Activated effector memory CD4-positive, alpha-beta T cell treated with anti-CD3 and anti-CD28 coated beads, Interleukin-2, amount 50 U/mL, for 16 hours (primary cell): Measurements from ENCODE around the gene MBL2.

Experiments used
- DNase-seq: peaks from one replicate; pipeline ENCODE4 v3.0.0-alpha.2; 2020

The MBL2 gene

GRCh38 chr10:52772623-52773022 is at the start of gene MBL2:
Gene MBL2, minus strand, starts transcription at chr10:52772784. Its CDS starts 1,149 bp downstream, at chr10:52771635.
- no peak for DNase-seq

DNA sequence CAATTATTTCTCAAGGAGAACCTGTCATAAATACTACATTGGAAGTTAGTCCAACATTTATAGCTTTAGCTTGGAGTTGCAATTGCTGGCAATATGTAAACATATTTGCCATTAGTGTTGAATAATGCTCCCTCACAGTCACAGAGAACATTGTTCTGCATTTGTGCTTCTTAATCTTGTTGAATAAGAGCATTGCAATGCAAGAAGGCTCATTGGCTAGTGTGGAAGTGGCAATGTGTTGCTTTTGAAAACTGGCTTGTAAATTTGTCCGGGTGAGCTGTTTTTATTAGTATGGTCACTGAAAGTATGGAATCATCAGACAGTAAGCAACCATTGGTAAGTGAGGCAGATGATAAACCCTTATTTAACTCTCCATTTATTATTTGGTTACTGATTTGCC is 47.7 kb upstream of the MBL2 start:
- DNase-seq: no peak

GRCh38 chr10:52818019-52818418 is 45.4 kb upstream of the MBL2 start:
- DNase-seq: no peak

DNA sequence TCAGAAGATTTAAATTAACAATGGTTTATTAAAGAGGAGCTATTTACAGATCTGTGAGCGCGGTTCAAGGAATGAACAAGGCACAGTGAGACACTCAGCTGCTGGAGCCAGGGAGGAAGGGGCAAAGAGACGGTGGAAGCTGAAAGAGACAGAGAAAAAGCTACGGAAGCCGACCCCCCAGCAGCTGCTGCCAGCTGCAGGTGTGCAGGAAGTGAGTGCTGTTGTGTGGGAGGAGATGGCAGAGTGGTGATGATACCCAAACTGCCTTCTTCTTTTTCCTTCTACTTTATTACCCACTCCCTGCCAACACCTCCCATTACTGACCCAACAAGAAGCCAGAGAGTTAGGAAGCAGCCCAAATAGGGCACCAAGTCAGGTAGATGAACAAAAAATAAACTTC is 41.9 kb upstream of the MBL2 start:
- no peak for DNase-seq

DNA sequence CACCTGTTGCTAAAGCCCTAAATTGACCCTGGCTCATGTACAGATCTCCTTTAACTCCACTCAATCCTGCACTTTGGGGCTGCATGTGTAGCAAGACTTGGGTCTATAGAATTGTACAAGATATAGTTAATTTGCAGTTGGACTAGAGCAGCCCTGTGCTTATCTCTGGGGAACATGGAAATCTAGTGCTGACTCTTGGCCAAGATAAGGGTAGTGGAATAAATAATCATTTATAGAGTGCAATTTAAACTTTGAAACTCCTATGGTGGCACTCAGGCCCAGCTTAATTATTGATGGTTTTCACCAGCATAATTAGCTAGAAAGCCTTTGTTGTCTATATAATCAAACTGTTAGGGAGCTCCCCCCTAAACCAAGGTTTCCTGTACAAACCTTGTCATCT is 39.2 kb upstream of the MBL2 start:
- DNase-seq: no peak

DNA sequence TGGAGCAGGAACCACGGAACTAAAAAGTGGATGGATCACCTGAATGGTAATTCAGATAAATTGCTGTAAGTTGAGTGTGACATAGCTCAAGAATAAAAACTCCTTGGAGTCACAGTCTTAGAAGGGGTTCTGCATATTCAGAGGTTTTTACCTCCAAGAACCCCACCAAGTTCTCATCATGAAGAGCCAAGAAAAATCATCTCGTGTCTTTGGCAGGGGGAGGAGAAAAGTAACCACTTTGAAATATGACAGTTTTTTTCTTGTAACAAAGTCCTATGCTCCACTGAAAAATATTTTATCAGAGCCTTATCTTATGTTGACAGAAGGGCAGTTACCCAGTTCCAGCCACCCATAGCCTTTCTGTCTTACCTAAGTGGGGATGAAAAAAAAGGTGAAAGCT is 38.2 kb upstream of the MBL2 start:
- DNase-seq: no peak

DNA sequence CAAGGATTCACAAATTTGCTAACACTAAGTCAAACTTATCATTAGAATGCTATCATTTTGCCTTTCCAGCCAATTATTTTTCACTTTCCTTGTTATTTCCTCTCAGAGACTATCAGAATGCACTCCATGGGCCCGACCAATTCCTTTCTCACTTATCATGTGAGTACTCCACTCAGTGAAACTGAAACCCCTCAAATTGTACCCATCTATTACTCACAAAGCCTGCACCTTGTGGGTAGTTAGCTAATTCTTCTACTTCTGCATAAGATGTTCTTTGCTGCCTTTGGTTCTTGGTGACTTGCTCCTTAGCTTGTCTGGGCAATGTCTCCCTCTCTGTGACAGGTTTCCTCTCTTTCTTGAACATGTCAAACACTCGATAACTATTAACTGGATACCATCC is 35.2 kb upstream of the MBL2 start:
- no peak for DNase-seq

GRCh38 chr10:52805414-52806285 is 33.1 kb upstream of the MBL2 start:
- DNase-seq: no peak

- DNase-seq: no peak
Measured at GRCh38 chr10:52801947-52802346, 29.4 kb upstream of the MBL2 start.

- DNase-seq: no peak
Measured at GRCh38 chr10:52786098-52786497, 13.5 kb upstream of the MBL2 start.

DNA sequence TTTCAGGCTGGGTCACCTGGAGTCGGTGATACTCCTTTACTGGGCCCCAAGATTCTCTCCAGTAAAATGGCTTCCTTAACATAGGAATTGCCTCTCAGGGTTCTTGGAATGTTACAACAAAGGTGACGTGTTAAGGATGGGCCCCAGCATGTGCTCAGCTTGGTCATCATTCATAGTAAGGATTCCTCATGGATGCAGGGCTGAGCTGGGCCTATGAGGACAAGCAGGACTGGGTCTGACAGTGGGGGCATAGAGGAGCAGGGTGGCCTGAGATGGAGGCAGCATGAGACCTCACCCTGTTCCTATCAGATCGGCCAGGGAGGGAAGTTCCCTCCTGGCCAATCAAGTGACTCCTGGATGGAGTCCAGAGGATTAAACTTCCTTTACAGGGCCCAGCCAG is 12.8 kb upstream of the MBL2 start:
- DNase-seq: no peak

GRCh38 chr10:52783726-52784125 is 11.1 kb upstream of the MBL2 start:
- no peak for DNase-seq

DNA sequence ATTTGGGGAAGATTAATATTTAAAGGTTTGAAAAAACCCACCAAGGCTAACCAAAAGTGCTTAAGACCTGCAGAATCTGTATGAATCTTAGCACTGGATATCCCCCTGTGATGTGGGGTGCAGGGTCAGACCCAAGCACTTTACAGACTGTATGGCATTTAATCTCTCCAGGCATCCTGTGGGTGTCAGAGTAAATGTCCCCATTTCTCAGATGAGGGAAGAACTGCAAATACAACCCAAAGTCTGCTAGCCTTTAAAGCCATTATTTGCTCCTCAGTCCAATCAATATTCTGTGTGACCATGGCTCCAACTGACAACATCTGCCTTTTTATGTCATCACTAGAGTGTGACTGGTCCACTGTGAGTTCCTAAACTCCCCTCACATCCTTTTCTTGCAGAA is 10.0 kb upstream of the MBL2 start:
- DNase-seq: no peak

DNA sequence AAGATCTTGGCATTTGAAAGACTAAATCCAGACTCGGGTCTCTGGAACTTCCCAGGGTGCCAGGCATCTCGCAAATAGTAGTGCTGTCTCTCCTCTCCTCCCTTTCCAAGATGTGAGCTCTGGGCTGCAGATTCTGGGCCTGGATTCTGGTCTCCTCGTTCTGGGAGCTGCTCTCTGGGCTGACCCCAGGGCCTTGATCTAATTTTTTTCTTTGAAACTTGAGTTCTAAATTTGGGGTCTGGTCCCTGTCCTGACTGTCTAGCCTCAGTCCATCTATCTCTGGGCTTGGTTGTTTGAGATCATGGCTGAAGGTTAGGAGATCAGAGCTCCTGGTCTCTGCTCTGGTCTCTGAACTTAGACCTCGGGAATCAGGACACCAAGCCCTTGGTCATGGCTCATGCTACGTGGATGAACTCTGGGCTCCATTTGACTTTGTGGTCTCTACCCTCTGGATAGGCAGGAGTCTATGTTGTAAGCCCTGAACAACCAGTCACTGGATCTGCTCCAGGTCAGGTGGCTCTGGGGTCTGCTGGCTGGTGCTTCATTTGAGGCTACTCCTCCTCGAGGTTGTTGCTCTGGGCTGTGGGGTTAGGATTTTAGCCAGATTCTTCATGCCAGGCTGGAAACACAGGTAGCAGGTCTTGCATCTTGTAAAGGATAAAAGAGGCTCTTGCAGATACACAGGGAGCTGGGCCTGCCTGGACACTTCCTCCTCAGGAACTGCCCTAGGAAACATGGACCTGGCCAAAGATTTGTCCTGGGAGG is 8.0 kb upstream of the MBL2 start:
- DNase-seq: no peak

GRCh38 chr10:52779541-52780390 is 7.2 kb upstream of the MBL2 start:
- no peak for DNase-seq

- DNase-seq: no peak
Measured at GRCh38 chr10:52778511-52779392, 6.2 kb upstream of the MBL2 start.

GRCh38 chr10:52777414-52777813 is 4.8 kb upstream of the MBL2 start:
- DNase-seq: no peak

DNA sequence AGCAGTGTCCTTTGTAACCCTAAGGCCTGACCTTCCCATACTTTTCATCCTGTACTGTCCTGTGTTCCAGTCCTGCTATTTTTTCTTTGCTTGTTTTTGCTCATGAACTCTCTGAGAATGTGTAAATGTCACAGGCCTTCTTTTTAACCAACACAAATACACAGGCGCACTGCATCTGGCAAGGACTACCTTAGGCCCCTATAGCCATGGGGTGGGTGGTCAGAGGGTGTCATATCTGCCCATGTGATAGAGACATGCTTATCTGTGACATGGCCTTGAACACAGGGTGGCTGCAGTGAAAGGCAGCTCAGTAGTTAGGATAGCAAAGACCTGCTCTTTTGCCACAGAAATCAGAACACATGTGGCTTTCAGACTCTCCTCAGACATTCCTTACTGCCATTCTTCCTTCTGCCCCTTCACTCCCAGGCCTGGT is 3.9 kb upstream of the MBL2 start:
- no peak for DNase-seq

GRCh38 chr10:52775132-52775647 is 2.6 kb upstream of the MBL2 start:
- no peak for DNase-seq

- DNase-seq: no peak
Measured at GRCh38 chr10:52774600-52775106, 2.1 kb upstream of the MBL2 start.

DNA sequence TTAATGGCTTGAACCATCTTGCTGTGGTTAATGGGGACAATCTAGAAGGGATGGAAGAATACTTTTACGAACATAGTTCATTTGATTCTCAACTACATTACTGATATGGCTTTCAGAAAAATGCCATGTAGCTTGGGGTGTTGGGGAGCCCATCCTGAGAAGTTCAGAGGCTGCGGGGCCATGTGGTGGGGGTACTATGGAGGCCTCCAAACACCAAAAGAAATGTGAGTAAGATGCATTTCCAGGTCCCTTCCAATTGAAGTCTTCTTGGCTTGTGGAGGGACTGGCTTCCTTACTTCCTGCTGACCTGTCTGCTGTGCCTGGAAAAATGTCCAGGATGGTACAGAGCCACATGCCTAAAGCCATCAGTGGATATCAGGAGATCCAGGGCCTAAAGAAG is 1.6 kb upstream of the MBL2 start:
- no peak for DNase-seq
